HEK293 (cell line): ENCODE data around the gene ENO2.

ENCODE experiments used
- CTCF ChIP-seq: fragments of 450-650 bp; formaldehyde crosslinking; IDR thresholded peaks from 2 replicates; pipeline ENCODE4 v1.5.1; 2016; ENCODE audit warnings: missing biosample characterization, missing genetic modification characterization
- GLI4 ChIP-seq: fragments of 450-650 bp; formaldehyde crosslinking; IDR thresholded peaks from 2 replicates; pipeline ENCODE4 v1.5.1; 2016; ENCODE audit warnings: missing biosample characterization, missing genetic modification characterization
- GLIS2 ChIP-seq: fragments of 450-650 bp; formaldehyde crosslinking; IDR thresholded peaks from 2 replicates; pipeline ENCODE4 v1.5.1; 2016; ENCODE audit warnings: missing biosample characterization, missing genetic modification characterization
- HOXD13 ChIP-seq: sonication (generic); formaldehyde crosslinking; IDR thresholded peaks from 2 replicates; pipeline ENCODE4 v1.8.0; 2022; ENCODE audit warnings: missing genetic modification reagents, borderline replicate concordance
- REST ChIP-seq: fragments of 450-650 bp; formaldehyde crosslinking; IDR thresholded peaks from 2 replicates; pipeline ENCODE4 v1.5.1; 2016; ENCODE audit warnings: missing biosample characterization, missing genetic modification characterization
- SETDB1 ChIP-seq: IDR thresholded peaks from one replicate; pipeline ENCODE4 v1.6.1; 2017; ENCODE audit warnings: mild to moderate bottlenecking, low read length, moderate library complexity, mixed read lengths; ENCODE audit not compliant: insufficient read length
- TCF7L2 ChIP-seq: IDR thresholded peaks from 2 replicates; pipeline ENCODE4 v1.6.1; 2011; ENCODE audit warnings: low read depth, mild to moderate bottlenecking, inconsistent platforms, low read length, moderate library complexity, borderline replicate concordance
- TRIM28 ChIP-seq: IDR thresholded peaks from 2 replicates; pipeline ENCODE4 v1.6.1; 2011; ENCODE audit warnings: low read length, control low read depth, borderline replicate concordance
- TSHZ1 ChIP-seq: fragments of 450-650 bp; formaldehyde crosslinking; IDR thresholded peaks from 2 replicates; pipeline ENCODE4 v1.5.1; 2016; ENCODE audit warnings: missing biosample characterization, missing genetic modification characterization, borderline replicate concordance
- ZBTB48 ChIP-seq: fragments of 450-650 bp; formaldehyde crosslinking; IDR thresholded peaks from 2 replicates; pipeline ENCODE4 v1.5.1; 2016; ENCODE audit warnings: missing biosample characterization, missing genetic modification characterization
- ZNF155 ChIP-seq: fragments of 450-650 bp; formaldehyde crosslinking; IDR thresholded peaks from 2 replicates; pipeline ENCODE4 v1.5.1; 2016; ENCODE audit warnings: missing biosample characterization, missing genetic modification characterization
- ZNF2 ChIP-seq: fragments of 450-650 bp; formaldehyde crosslinking; IDR thresholded peaks from 2 replicates; pipeline ENCODE4 v1.5.1; 2016; ENCODE audit warnings: missing biosample characterization, missing genetic modification characterization
- ZNF335 ChIP-seq: fragments of 450-650 bp; formaldehyde crosslinking; conservative IDR thresholded peaks from 2 replicates; pipeline ENCODE4 v1.5.1; 2016; ENCODE audit warnings: missing biosample characterization, missing genetic modification characterization
- ZNF354C ChIP-seq: fragments of 450-650 bp; formaldehyde crosslinking; IDR thresholded peaks from 2 replicates; pipeline ENCODE4 v1.5.1; 2016; ENCODE audit warnings: missing biosample characterization, missing genetic modification characterization, low read depth, borderline replicate concordance
- ZNF394 ChIP-seq: fragments of 450-650 bp; formaldehyde crosslinking; IDR thresholded peaks from 2 replicates; pipeline ENCODE4 v1.5.1; 2016; ENCODE audit warnings: missing biosample characterization, missing genetic modification characterization, mild to moderate bottlenecking, moderate library complexity, borderline replicate concordance
- ZNF433 ChIP-seq: fragments of 450-650 bp; formaldehyde crosslinking; IDR thresholded peaks from 2 replicates; pipeline ENCODE4 v1.5.1; 2016; ENCODE audit warnings: missing biosample characterization, missing genetic modification characterization, low read depth
- ZNF513 ChIP-seq: fragments of 450-650 bp; IDR thresholded peaks from 2 replicates; pipeline ENCODE4 v1.5.1; 2018; ENCODE audit warnings: missing biosample characterization, missing genetic modification characterization
- ZNF514 ChIP-seq: fragments of 450-650 bp; formaldehyde crosslinking; IDR thresholded peaks from 2 replicates; pipeline ENCODE4 v1.5.1; 2016; ENCODE audit warnings: missing biosample characterization, missing genetic modification characterization
- ZNF548 ChIP-seq: fragments of 450-650 bp; formaldehyde crosslinking; IDR thresholded peaks from 2 replicates; pipeline ENCODE4 v1.5.1; 2016; ENCODE audit warnings: missing biosample characterization, missing genetic modification characterization
- ZNF561 ChIP-seq: fragments of 450-650 bp; IDR thresholded peaks from 2 replicates; pipeline ENCODE4 v1.5.1; 2018; ENCODE audit warnings: missing biosample characterization, missing genetic modification characterization, borderline replicate concordance
- ZNF580 ChIP-seq: fragments of 450-650 bp; formaldehyde crosslinking; IDR thresholded peaks from 2 replicates; pipeline ENCODE4 v1.5.1; 2016; ENCODE audit warnings: missing biosample characterization, missing genetic modification characterization
- ZNF658 ChIP-seq: fragments of 450-650 bp; formaldehyde crosslinking; IDR thresholded peaks from 2 replicates; pipeline ENCODE4; 2016; ENCODE audit warnings: missing biosample characterization, missing genetic modification characterization
- ZNF677 ChIP-seq: fragments of 450-650 bp; IDR thresholded peaks from 2 replicates; pipeline ENCODE4 v1.5.0; 2018; ENCODE audit warnings: missing biosample characterization, mild to moderate bottlenecking, missing genetic modification characterization, moderate library complexity
- ZNF76 ChIP-seq: fragments of 450-650 bp; formaldehyde crosslinking; IDR thresholded peaks from 2 replicates; pipeline ENCODE4; 2016; ENCODE audit warnings: low read depth, missing biosample characterization, missing genetic modification characterization, borderline replicate concordance
- ZNF777 ChIP-seq: fragments of 450-650 bp; formaldehyde crosslinking; IDR thresholded peaks from 2 replicates; pipeline ENCODE4 v1.5.1; 2017; ENCODE audit warnings: missing biosample characterization, missing genetic modification characterization, borderline replicate concordance
- ZNF843 ChIP-seq: fragments of 450-650 bp; formaldehyde crosslinking; IDR thresholded peaks from 2 replicates; pipeline ENCODE4 v1.5.1; 2016; ENCODE audit warnings: missing biosample characterization, missing genetic modification characterization
- ZSCAN18 ChIP-seq: fragments of 450-650 bp; formaldehyde crosslinking; IDR thresholded peaks from 2 replicates; pipeline ENCODE4 v1.5.1; 2016; ENCODE audit warnings: missing biosample characterization, missing genetic modification characterization

The ENO2 gene

GRCh38 chr12:6869049-6870021, 45.0 kb upstream of the ENO2 start (continued):
- TF ChIP-seq ZNF394, result peak; percentile 48; the same call in 1 of the 2 replicates
- TF ChIP-seq REST (tag by site-specific recombination), result 0 out of 2 replicates have a peak, but pooled peaks have one; percentile 16
- peak; percentile 38; the same call in 1 of the 2 replicates for TF ChIP-seq ZNF561
- peak; percentile 68 for TF ChIP-seq ZNF335 (tag by site-specific recombination)
- TF ChIP-seq ZNF843, result no peak
- no peak for TF ChIP-seq ZNF548
- TF ChIP-seq ZNF155 (tag by site-specific recombination), result no peak
- TF ChIP-seq ZNF514 (tag by site-specific recombination), result no peak
- TF ChIP-seq ZNF2, result 0 out of 2 replicates have a peak, but pooled peaks have one; percentile 15
- TF ChIP-seq ZSCAN18 (tag by site-specific recombination), result no peak
- no peak for TF ChIP-seq ZNF580 (tag by site-specific recombination)
- TF ChIP-seq CTCF (tag by site-specific recombination), result peak; percentile 91
- TF ChIP-seq ZNF433 (tag by site-specific recombination), result no peak
- TF ChIP-seq SETDB1, result no peak
- TF ChIP-seq ZNF677 (tag by site-specific recombination), result no peak
- TF ChIP-seq ZNF76 (tag by site-specific recombination), result no peak
- 0 out of 2 replicates have a peak, but pooled peaks have one; percentile 62 for TF ChIP-seq TRIM28
- TF ChIP-seq ZNF658 (tag by site-specific recombination), result no peak
- no peak for TF ChIP-seq ZNF354C
- no peak for TF ChIP-seq GLIS2 (tag by site-specific recombination)
- no peak for TF ChIP-seq ZBTB48 (tag by site-specific recombination)
- no peak for TF ChIP-seq TCF7L2
- no peak for TF ChIP-seq HOXD13 (CRISPR knock-in tag)
- TF ChIP-seq TSHZ1, result no peak
- no peak for TF ChIP-seq ZNF513 (tag by site-specific recombination)
- TF ChIP-seq ZNF777 (tag by site-specific recombination), result no peak
- no peak for TF ChIP-seq GLI4 (tag by site-specific recombination)
